ENCODE results near the gene ARHGEF28. TPM values are rescaled to one million over a fixed set of nuclear protein-coding genes. Genes with fewer than 3 reads are reported as not detected.

ARHGEF28 gene
- polyA plus RNA-seq, 1 experiment: 8.8 TPM

GRCh38 chr5:73921741-73922140 is 295.7 kb downstream of the ARHGEF28 start:
- no peak for DNase-seq (ENCODE audit: low read depth, low spot score)
- Histone ChIP-seq H3K27ac (ENCODE audit: low read depth, low read length) (no peak overlapping the region), H3K9me3 (ENCODE audit: control insufficient read depth, insufficient read depth, low read length) (no peaks in the 10 kb centered on the region), H3K27me3 (ENCODE audit: control insufficient read depth, insufficient read depth, low read length) (no peaks in the 10 kb centered on the region), H3K4me3 (ENCODE audit: low read depth, low read length) (no peak overlapping the region)
- TF ChIP-seq, protein P1, sequence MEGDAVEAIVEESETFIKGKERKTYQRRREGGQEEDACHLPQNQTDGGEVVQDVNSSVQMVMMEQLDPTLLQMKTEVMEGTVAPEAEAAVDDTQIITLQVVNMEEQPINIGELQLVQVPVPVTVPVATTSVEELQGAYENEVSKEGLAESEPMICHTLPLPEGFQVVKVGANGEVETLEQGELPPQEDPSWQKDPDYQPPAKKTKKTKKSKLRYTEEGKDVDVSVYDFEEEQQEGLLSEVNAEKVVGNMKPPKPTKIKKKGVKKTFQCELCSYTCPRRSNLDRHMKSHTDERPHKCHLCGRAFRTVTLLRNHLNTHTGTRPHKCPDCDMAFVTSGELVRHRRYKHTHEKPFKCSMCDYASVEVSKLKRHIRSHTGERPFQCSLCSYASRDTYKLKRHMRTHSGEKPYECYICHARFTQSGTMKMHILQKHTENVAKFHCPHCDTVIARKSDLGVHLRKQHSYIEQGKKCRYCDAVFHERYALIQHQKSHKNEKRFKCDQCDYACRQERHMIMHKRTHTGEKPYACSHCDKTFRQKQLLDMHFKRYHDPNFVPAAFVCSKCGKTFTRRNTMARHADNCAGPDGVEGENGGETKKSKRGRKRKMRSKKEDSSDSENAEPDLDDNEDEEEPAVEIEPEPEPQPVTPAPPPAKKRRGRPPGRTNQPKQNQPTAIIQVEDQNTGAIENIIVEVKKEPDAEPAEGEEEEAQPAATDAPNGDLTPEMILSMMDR (IDR thresholded peaks at IDR 0.05; ENCODE audit: low read depth, low read length): no peak
- ChIA-PET POLR2A (no interaction called here), CTCF (interaction anchor here (1.2 kb wide), 1 partner anchor 19 kb away, joined by 5 read pairs; no protein-coding TSS in a partner anchor)

DNA sequence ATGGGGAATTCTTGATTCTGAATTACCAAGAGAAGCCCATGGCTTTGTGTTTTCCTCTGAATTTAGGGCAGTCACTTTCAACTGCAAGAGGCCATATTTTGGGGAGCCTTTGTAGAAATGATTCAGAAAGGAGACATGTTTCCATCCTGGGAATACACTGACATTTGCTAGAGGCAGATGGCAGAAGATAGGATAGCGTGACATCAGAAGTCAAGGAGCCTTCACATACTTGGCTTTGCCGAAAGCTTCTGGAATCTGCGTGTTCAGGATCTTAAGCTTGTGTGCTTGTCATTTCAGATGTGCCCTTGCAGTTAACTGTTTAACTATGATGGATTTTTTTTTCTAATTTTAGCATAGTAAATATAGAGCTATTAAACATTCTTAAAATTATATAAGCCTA is 296.2 kb downstream of the ARHGEF28 start:
- TF ChIP-seq, protein P1 (IDR thresholded peaks at IDR 0.05; ENCODE audit: low read depth, low read length): no peak
- Histone ChIP-seq H3K4me3 (ENCODE audit: low read depth, low read length) (no peak overlapping the region), H3K9me3 (ENCODE audit: control insufficient read depth, insufficient read depth, low read length) (no peaks in the 10 kb centered on the region), H3K27me3 (ENCODE audit: control insufficient read depth, insufficient read depth, low read length) (no peaks in the 10 kb centered on the region), H3K27ac (ENCODE audit: low read depth, low read length) (no peak overlapping the region)
- ChIA-PET POLR2A (no interaction called here), CTCF (interaction anchor here (1.2 kb wide), 1 partner anchor 20 kb away, joined by 5 read pairs; no protein-coding TSS in a partner anchor)
- no peak for DNase-seq (ENCODE audit: low read depth, low spot score)

DNA sequence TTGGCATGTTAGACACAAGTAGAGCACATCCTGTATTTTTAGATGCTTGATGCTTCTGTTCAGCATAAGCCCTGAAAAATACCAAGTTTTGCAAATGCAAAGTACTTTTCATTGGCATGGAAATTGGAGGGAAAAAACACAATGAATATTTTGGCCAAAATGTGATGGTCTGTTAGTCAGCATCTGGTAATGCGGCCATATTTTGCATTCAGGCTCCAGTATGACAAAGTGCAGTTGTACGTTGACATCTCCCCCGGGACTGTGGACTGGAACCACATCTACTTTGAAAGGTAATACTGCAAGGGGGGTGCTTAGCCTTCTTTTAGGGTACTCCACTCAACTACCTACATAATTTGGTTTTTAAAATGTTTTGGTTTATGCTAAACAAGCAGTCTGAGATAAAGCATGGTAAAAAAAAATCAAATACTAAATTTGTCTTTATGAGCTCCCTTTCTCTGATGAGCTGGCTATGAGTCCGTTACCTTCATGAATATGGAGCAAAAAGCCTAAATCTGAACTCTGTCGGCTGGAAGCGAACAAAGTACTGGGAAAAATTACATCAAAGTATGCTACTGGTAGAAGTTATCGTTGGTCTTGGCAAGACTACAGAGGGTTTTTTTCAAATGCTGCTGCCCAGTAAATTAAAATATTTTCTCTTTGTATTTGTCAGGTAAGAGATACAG is 297.0 kb downstream of the ARHGEF28 start:
- TF ChIP-seq, protein P1 (IDR thresholded peaks at IDR 0.05; ENCODE audit: low read depth, low read length): no peak
- H3K27ac ChIP-seq (ENCODE audit: low read depth, low read length): no peak overlapping the region
- H3K4me3 ChIP-seq (ENCODE audit: low read depth, low read length): no peak overlapping the region
- H3K9me3 ChIP-seq (ENCODE audit: control insufficient read depth, insufficient read depth, low read length): no peaks in the 10 kb centered on the region
- DNase-seq (ENCODE audit: low read depth, low spot score): no peak
- ChIA-PET CTCF (interaction anchor here (1.2 kb wide), 1 partner anchor 21 kb away, joined by 5 read pairs; no protein-coding TSS in a partner anchor), POLR2A (no interaction called here)
- no peaks in the 10 kb centered on the region for H3K27me3 ChIP-seq (ENCODE audit: control insufficient read depth, insufficient read depth, low read length)

- TF ChIP-seq, protein P1 (IDR thresholded peaks at IDR 0.05; ENCODE audit: low read depth, low read length): no peak
- H3K27me3 ChIP-seq (ENCODE audit: control insufficient read depth, insufficient read depth, low read length): no peaks in the 10 kb centered on the region
- H3K4me3 ChIP-seq (ENCODE audit: low read depth, low read length): no peak overlapping the region
- CTCF ChIA-PET: no interaction called here
- no peaks in the 10 kb centered on the region for H3K9me3 ChIP-seq (ENCODE audit: control insufficient read depth, insufficient read depth, low read length)
- POLR2A ChIA-PET: no interaction called here
- no peak overlapping the region for H3K27ac ChIP-seq (ENCODE audit: low read depth, low read length)
- no peak for DNase-seq (ENCODE audit: low read depth, low spot score)
Measured at GRCh38 chr5:73928476-73929070, 302.6 kb downstream of the ARHGEF28 start.

DNA sequence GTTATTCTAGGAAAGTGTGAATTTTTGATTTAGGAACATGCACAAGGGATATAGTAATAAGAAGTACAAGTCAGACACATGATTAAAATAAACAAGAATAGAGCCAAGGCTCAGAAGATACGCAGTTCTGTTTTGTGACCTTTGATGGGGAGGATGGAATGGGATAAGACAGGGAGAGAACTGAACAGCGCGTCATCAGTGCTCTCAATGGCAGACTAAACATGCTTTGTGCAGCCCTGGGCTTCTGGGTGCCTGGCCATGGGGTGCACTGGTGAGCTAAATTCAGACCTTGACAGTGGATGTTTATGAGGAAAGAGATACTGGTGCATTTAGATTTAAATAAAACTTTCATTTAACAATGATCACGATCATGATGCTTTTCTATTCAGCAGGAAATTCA is 309.7 kb downstream of the ARHGEF28 start:
- TF ChIP-seq, protein P1 (IDR thresholded peaks at IDR 0.05; ENCODE audit: low read depth, low read length): no peak
- Histone ChIP-seq H3K27ac (ENCODE audit: low read depth, low read length) (no peak overlapping the region), H3K27me3 (ENCODE audit: control insufficient read depth, insufficient read depth, low read length) (no peaks in the 10 kb centered on the region), H3K9me3 (ENCODE audit: control insufficient read depth, insufficient read depth, low read length) (no peaks in the 10 kb centered on the region), H3K4me3 (ENCODE audit: low read depth, low read length) (no peak overlapping the region)
- ChIA-PET CTCF (no interaction called here), POLR2A (no interaction called here)
- DNase-seq (ENCODE audit: low read depth, low spot score): no peak

Measured in AG04450 (cell line).